HG03045 (cell line): ENCODE results near the gene KRTAP5-5.
"Not testable (repeated sequence)": the region's sequence is repeated elsewhere in the genome, so short reads cannot be mapped to it uniquely, and the experiment has no call there.

ENCODE experiments used
- ATAC-seq: cut with Tn5 transposase; IDR thresholded peaks from one replicate; pipeline ENCODE4 v1.9.1; 2021; ENCODE audit warnings: mild to moderate bottlenecking, moderate library complexity; ENCODE audit not compliant: unreplicated experiment

Gene KRTAP5-5

GRCh38 chr11:1654388-1655167, 25.0 kb downstream of the KRTAP5-5 start:
- no peak for ATAC-seq

GRCh38 chr11:1655168-1656060, 25.8 kb downstream of the KRTAP5-5 start:
- ATAC-seq, result no peak

- ATAC-seq, result no peak
These were observed 26.5 kb downstream of the KRTAP5-5 start for GRCh38 chr11:1656061-1656441.

- no peak for ATAC-seq
These were observed 27.1 kb downstream of the KRTAP5-5 start for GRCh38 chr11:1656670-1657069.

GRCh38 chr11:1659506-1659905, 29.9 kb downstream of the KRTAP5-5 start:
- no peak for ATAC-seq

- ATAC-seq, result no peak
These were observed 30.7 kb downstream of the KRTAP5-5 start for GRCh38 chr11:1660111-1660867.

- ATAC-seq, result not testable (repeated sequence)
These were observed 32.1 kb downstream of the KRTAP5-5 start for GRCh38 chr11:1661454-1662269.

GRCh38 chr11:1662699-1663283, 33.2 kb downstream of the KRTAP5-5 start:
- ATAC-seq, result not testable (repeated sequence)

GRCh38 chr11:1665313-1665712, 35.7 kb downstream of the KRTAP5-5 start:
- no peak for ATAC-seq

- no peak for ATAC-seq
These were observed 37.7 kb downstream of the KRTAP5-5 start for GRCh38 chr11:1667121-1667850.

- ATAC-seq, result no peak
These were observed 38.3 kb downstream of the KRTAP5-5 start for GRCh38 chr11:1667906-1668305.

GRCh38 chr11:1668911-1669473, 39.4 kb downstream of the KRTAP5-5 start:
- no peak for ATAC-seq

GRCh38 chr11:1669546-1670218, 40.1 kb downstream of the KRTAP5-5 start:
- ATAC-seq, result no peak

GRCh38 chr11:1670457-1670856, 40.9 kb downstream of the KRTAP5-5 start:
- not testable (repeated sequence) for ATAC-seq

GRCh38 chr11:1670905-1671371, 41.4 kb downstream of the KRTAP5-5 start:
- ATAC-seq, result no peak

GRCh38 chr11:1671658-1672057, 42.1 kb downstream of the KRTAP5-5 start:
- ATAC-seq, result no peak

- ATAC-seq, result no peak
These were observed 43.2 kb downstream of the KRTAP5-5 start for GRCh38 chr11:1672613-1673350.
